IMR-90 (cell line): ENCODE results near the gene CEBPZ. TPM values are rescaled to one million over a fixed set of nuclear protein-coding genes. Genes with fewer than 3 reads are reported as not detected.
A peak's percentile ranks its signal among the peaks of the same experiment; 100 is the strongest.

Experiments used
- ATAC-seq: fragments of 200-7000 bp; cut with Tn5 transposase; 2 replicates; pipeline ENCODE4 v1.9.1; 2020; ENCODE audit warnings: low read depth, mild to moderate bottlenecking, moderate library complexity
- BruUV-seq: library from RNA; stranded (reverse); fragments of 400-500 nt; replicated peaks from 2 replicates; lab custom pipeline; 2021; lab: Mats Ljungman, UMichigan
- CTCF ChIA-PET: fragments of 300-600 bp; formaldehyde crosslinking; extraction: SDS; loops from one replicate; lab custom pipeline; 2021; ENCODE audit warnings: antibody characterized with exemption; lab: Yijun Ruan, JAX
- POLR2A ChIA-PET: fragments of 300-600 bp; sonication (Branson Sonifier 250); formaldehyde crosslinking; loops from one replicate; lab custom pipeline; 2022; ENCODE audit warnings: antibody characterized with exemption; ENCODE audit not compliant: unreplicated experiment; lab: Charles Lee
- DNase-seq: peaks from one replicate; pipeline ENCODE4 v3.0.0; 2013
- H2AFZ ChIP-seq: replicated peaks from 2 replicates; pipeline ENCODE3; 2013; ENCODE audit warnings: low read length, mild to moderate bottlenecking; ENCODE audit not compliant: poor library complexity
- H2AK5ac ChIP-seq: 2 replicates; pipeline ENCODE4 v1.6.1; 2013; ENCODE audit warnings: low read depth, low read length, inconsistent platforms
- H2AK9ac ChIP-seq: replicated peaks from 2 replicates; pipeline ENCODE3; 2013; ENCODE audit warnings: mild to moderate bottlenecking, low read depth, low read length, moderate library complexity; ENCODE audit not compliant: poor library complexity
- H2BK120ac ChIP-seq: 2 replicates; pipeline ENCODE4 v1.6.1; 2013; ENCODE audit warnings: low read depth, low read length, inconsistent platforms
- H2BK15ac ChIP-seq: 3 replicates; pipeline ENCODE4 v1.6.1; 2013; ENCODE audit warnings: low read depth, low read length, inconsistent platforms
- H2BK20ac ChIP-seq: 2 replicates; pipeline ENCODE4 v1.6.1; 2013; ENCODE audit warnings: low read depth, mild to moderate bottlenecking, inconsistent platforms, low read length, moderate library complexity
- H2BK5ac ChIP-seq: 2 replicates; pipeline ENCODE4 v1.6.1; 2013; ENCODE audit warnings: mild to moderate bottlenecking, low read depth, low read length, inconsistent platforms; ENCODE audit not compliant: poor library complexity, severe bottlenecking
- H3K14ac ChIP-seq: replicated peaks from 2 replicates; pipeline ENCODE4 v1.6.1; 2013; ENCODE audit warnings: low read depth, low read length, inconsistent platforms
- H3K18ac ChIP-seq: 2 replicates; pipeline ENCODE4 v1.6.1; 2013; ENCODE audit warnings: low read depth, low read length, control low read depth
- H3K23ac ChIP-seq: 2 replicates; pipeline ENCODE4 v1.6.1; 2013; ENCODE audit warnings: low read depth, low read length, inconsistent platforms
- H3K27ac ChIP-seq: 2 replicates; pipeline ENCODE4 v1.5.1; 2013; ENCODE audit warnings: mild to moderate bottlenecking, control low read depth, low read length; ENCODE audit not compliant: insufficient read depth
- H3K27me3 ChIP-seq: 2 replicates; pipeline ENCODE4 v1.6.1; 2013; ENCODE audit warnings: low read length; ENCODE audit not compliant: control insufficient read depth, insufficient read depth
- H3K36me3 ChIP-seq: 2 replicates; pipeline ENCODE4 v1.6.1; 2013; ENCODE audit warnings: low read length, mixed read lengths; ENCODE audit not compliant: control insufficient read depth, insufficient read depth
- H3K4ac ChIP-seq: 2 replicates; pipeline ENCODE4 v1.6.1; 2013; ENCODE audit warnings: low read depth, low read length, inconsistent platforms
- H3K4me1 ChIP-seq: 2 replicates; pipeline ENCODE4 v1.6.1; 2013; ENCODE audit warnings: low read length, mixed read lengths; ENCODE audit not compliant: control insufficient read depth, insufficient read depth
- H3K4me2 ChIP-seq: 2 replicates; pipeline ENCODE4 v1.6.1; 2013; ENCODE audit warnings: low read depth, mild to moderate bottlenecking, control low read depth, low read length, moderate library complexity
- H3K4me3 ChIP-seq: 2 replicates; pipeline ENCODE4 v1.5.1; 2013; ENCODE audit warnings: low read depth, mild to moderate bottlenecking, control low read depth, low read length, moderate library complexity; ENCODE audit not compliant: insufficient read depth
- H3K56ac ChIP-seq: 2 replicates; pipeline ENCODE4 v1.6.1; 2013; ENCODE audit warnings: low read length, inconsistent platforms; ENCODE audit not compliant: insufficient read depth; ENCODE audit errors: extremely low read depth
- H3K79me1 ChIP-seq, 2 experiments: 2 replicates each; pipeline ENCODE4 v1.6.1; 2013; ENCODE audit warnings: low read length in 2 of 2, inconsistent platforms in 1 of 2, low read depth in 1 of 2
- H3K9ac ChIP-seq: 2 replicates; pipeline ENCODE4 v1.6.1; 2013; ENCODE audit warnings: low read depth, low read length, control low read depth
- H3K9me1 ChIP-seq: 2 replicates; pipeline ENCODE4 v1.6.1; 2013; ENCODE audit warnings: low read length, inconsistent platforms; ENCODE audit not compliant: insufficient read depth
- H3K9me3 ChIP-seq: 2 replicates; pipeline ENCODE4 v1.6.1; 2013; ENCODE audit warnings: low read length; ENCODE audit not compliant: control insufficient read depth, insufficient read depth
- H4K20me1 ChIP-seq: 2 replicates; pipeline ENCODE4 v1.6.1; 2013; ENCODE audit warnings: low read length, inconsistent platforms; ENCODE audit not compliant: insufficient read depth
- H4K5ac ChIP-seq: 2 replicates; pipeline ENCODE4 v1.6.1; 2013; ENCODE audit warnings: mild to moderate bottlenecking, low read depth, low read length, control low read depth
- H4K8ac ChIP-seq, 2 experiments: 2 replicates each; pipeline ENCODE4 v1.6.1; 2013; ENCODE audit warnings: low read depth in 2 of 2, low read length in 2 of 2, control low read depth in 1 of 2, inconsistent platforms in 1 of 2
- H4K91ac ChIP-seq: 2 replicates; pipeline ENCODE4 v1.6.1; 2013; ENCODE audit warnings: low read depth, low read length, inconsistent platforms; ENCODE audit not compliant: insufficient read depth
- BHLHE40 ChIP-seq: fragments of 150-350 bp; IDR thresholded peaks from 2 replicates; pipeline ENCODE4 v1.6.1; 2016; ENCODE audit warnings: mild to moderate bottlenecking, low read depth, low read length
- POLR2A ChIP-seq: IDR thresholded peaks from 2 replicates; pipeline ENCODE4 v1.6.1; 2012; ENCODE audit warnings: mild to moderate bottlenecking, low read depth, low read length
- RAD21 ChIP-seq: IDR thresholded peaks from 2 replicates; pipeline ENCODE4 v1.6.1; 2012; ENCODE audit warnings: low read length, improper control_type of control experiment
- WGBS, 2 experiments: methylation state at CpG; one replicate each; pipeline versions ENCODE4 v1.1.5 to v1.1.7; 2013; ENCODE audit warnings: missing lambda C conversion rate in 2 of 2; ENCODE audit not compliant: insufficient read length in 1 of 2; ENCODE audit errors: extremely low coverage in 2 of 2; 5-methylcytosine and 5-hydroxymethylcytosine counted together
- dilution Hi-C: fragments of 300-500 bp; cut with HindIII; formaldehyde crosslinking; loops from one replicate; pipeline ENCODE4 v1.14.3; 2018; ENCODE audit warnings: low sequenced_read_pairs; ENCODE audit not compliant: unreplicated experiment
- in situ Hi-C: fragments of 300-500 bp; cut with MboI; formaldehyde crosslinking; loops from 3 replicates; pipeline ENCODE4 v1.14.3; 2019; ENCODE audit warnings: low sequenced_read_pairs, inconsistent platforms, mixed read lengths
- intact Hi-C: fragments of 100-400 bp; cut with micrococcal nuclease; formaldehyde crosslinking; loops from 2 replicates; pipeline ENCODE4 v1.10.0; 2022
- polyA plus RNA-seq, 3 experiments: library from polyadenylated mRNA; depleted of rRNA; stranded (reverse); fragments of >200 nt; gene quantifications; 2 replicates each; pipeline ENCODE4 v1.2.3, GENCODE V29; 2012; ENCODE audit warnings: low replicate concordance in 1 of 3
- total RNA-seq: library from RNA; depleted of rRNA; stranded (reverse); fragments of >200 nt; gene quantifications from 2 replicates; pipeline ENCODE4 v1.2.3, GENCODE V29; 2012

CEBPZ gene
- total and polyA plus RNA-seq, 2 of the 4 experiments (the other 2 are of a cell fraction) = 9.4 to 33.3 TPM

GRCh38 chr2:37250869-37251740, 19.7 kb upstream of the CEBPZ start:
- Histone ChIP-seq H3K9me1 (peaks cover 8% of the 10 kb centered on the region), H4K20me1 (0 out of 2 replicates have a peak, but pooled peaks cover under 1% of the 10 kb centered on the region), H2AK5ac (no peak overlapping the region), H3K4me3 (no peak overlapping the region), H3K18ac (no peak overlapping the region), H4K5ac (no peak overlapping the region), H3K4me2 (no peak overlapping the region), H3K27me3 (no peaks in the 10 kb centered on the region), H3K36me3 (peaks cover 32% of the 10 kb centered on the region), H4K8ac (no peak overlapping the region), H3K27ac (no peak overlapping the region), H3K4me1 (peaks cover 4% of the 10 kb centered on the region; the same call in 1 of the 2 replicates), H2BK120ac (no peak overlapping the region), H2BK20ac (no peak overlapping the region), H3K9ac (no peak overlapping the region), H3K4ac (no peak overlapping the region), H3K56ac (no peak overlapping the region), H3K79me1 (peaks cover 6 to 19% of the 10 kb centered on the region in 2 experiments), H2AFZ (no peak overlapping the region), H2BK5ac (no peak overlapping the region), H4K91ac (no peak overlapping the region), H3K14ac (no peak overlapping the region), H2BK15ac (no peak overlapping the region), H3K23ac (no peak overlapping the region), H2AK9ac (no peak overlapping the region), H3K9me3 (no peaks in the 10 kb centered on the region)
- dilution Hi-C loops = no loop called here
- TF ChIP-seq BHLHE40 = no peak
- no peak for TF ChIP-seq POLR2A
- no peak for TF ChIP-seq RAD21
- no TSS peak for BruUV-seq
- intact Hi-C loops = no loop called here
- CTCF ChIA-PET = no interaction called here
- POLR2A ChIA-PET = no interaction called here
- DNase-seq (no peak), ATAC-seq (peak; percentile 9; the same call in 1 of the 2 replicates)
- in situ Hi-C loops = no loop called here
- WGBS, 2 experiments = 100% methylated on average over 1 of the region's 5 CpGs; no CpG with 5 or more reads in 1 of the 2 experiments
